Transverse colon (tissue), 4 donors: Measurements from ENCODE around the gene UBE2E1. TPM values are rescaled to one million over a fixed set of nuclear protein-coding genes. Genes with fewer than 3 reads are reported as not detected.

ENCODE experiments used
- DNase-seq: peaks from one replicate; pipeline ENCODE4 v3.0.0-alpha.2; 2019
- H3K27ac ChIP-seq, 4 donors: fragments of 200-600 bp; sonication (generic); 2 replicates each; pipeline ENCODE4 v1.5.1; 2016 to 2018; ENCODE audit warnings: inconsistent platforms in 4 of 4
- H3K27me3 ChIP-seq: fragments of 200-600 bp; sonication (generic); 2 replicates; pipeline ENCODE4 v1.5.1; 2017; ENCODE audit warnings: inconsistent platforms
- H3K36me3 ChIP-seq, 4 donors: fragments of 200-600 bp; sonication (generic); 2 replicates each; pipeline ENCODE4 v1.5.1; 2017 to 2019; ENCODE audit warnings: inconsistent platforms in 4 of 4
- H3K4me1 ChIP-seq, 4 donors: fragments of 200-600 bp; sonication (generic); 2 replicates each; pipeline ENCODE4 v1.5.1; 2017 to 2020; ENCODE audit warnings: inconsistent platforms in 4 of 4
- H3K4me3 ChIP-seq, 4 donors: fragments of 200-600 bp; sonication (generic); 1 replicate in 1 of 4; 2 replicates in 3 of 4; pipeline versions ENCODE4 v1.5.1 to v1.6.1; 2017 to 2019; ENCODE audit warnings: inconsistent platforms in 4 of 4
- H3K9me3 ChIP-seq, 2 donors: fragments of 200-600 bp; sonication (generic); 2 replicates each; pipeline ENCODE4 v1.5.1; 2017 to 2019; ENCODE audit warnings: inconsistent platforms in 2 of 2
- CTCF ChIP-seq, 5 experiments: fragments of 200-600 bp in 3 of 5; fragments of 450-650 bp in 2 of 5; sonication (generic) in 3 of 5; IDR thresholded peaks; 1 replicate in 2 of 5; 2 replicates in 3 of 5; pipeline ENCODE4 v1.5.1; 2016 to 2017; ENCODE audit warnings: antibody characterized with exemption in 5 of 5, inconsistent platforms in 3 of 5, mild to moderate bottlenecking in 2 of 5, moderate library complexity in 1 of 5
- EP300 ChIP-seq: sonication (generic); formaldehyde crosslinking; IDR thresholded peaks from one replicate; pipeline ENCODE4 v1.6.1; 2017; ENCODE audit warnings: antibody characterized with exemption, low read depth
- POLR2A ChIP-seq: fragments of 450-650 bp; IDR thresholded peaks from one replicate; pipeline ENCODE4 v1.6.1; 2016; ENCODE audit warnings: antibody characterized with exemption, mild to moderate bottlenecking, moderate library complexity
- POLR2AphosphoS5 ChIP-seq, 3 donors: sonication (generic); formaldehyde crosslinking; IDR thresholded peaks; one replicate each; pipeline ENCODE4 v1.6.1; 2016; ENCODE audit warnings: antibody characterized with exemption in 3 of 3
- WGBS, 2 donors: methylation state at CpG; one replicate each; pipeline ENCODE4 v1.1.5; 2018; ENCODE audit warnings: low coverage in 1 of 2; 5-methylcytosine and 5-hydroxymethylcytosine counted together
- in situ Hi-C, 4 donors: fragments of 200-750 bp; cut with MboI; loops; one replicate each; pipeline versions ENCODE4 v1.15.0 to v1.15.1; 2017; ENCODE audit warnings: low sequenced_read_pairs in 3 of 4, low pct_ligation_motif_present in 1 of 4, low pct_unique_long_range_greater_than_20kb in 1 of 4
- intact Hi-C: fragments of 100-400 bp; cut with DNase I; formaldehyde crosslinking; loops from one replicate; pipeline ENCODE4 v1.15.1; 2023; ENCODE audit warnings: low total_unique reads
- total RNA-seq, 4 donors: library from RNA; depleted of rRNA; stranded (reverse); fragments of >200 nt; gene quantifications; one replicate each; pipeline ENCODE4 v1.1.0, GENCODE V29; 2016

Gene UBE2E1
- total RNA-seq, 4 donors from 2014 or later, result 62.0 to 109 (median 76.9) TPM

- Histone ChIP-seq H3K27ac (no peak overlapping the region), H3K4me1 (peaks cover 0 to 14% (median 2%) of the 10 kb centered on the region in 4 donors), H3K36me3 (no peaks in the 10 kb centered on the region), H3K4me3 (no peak overlapping the region), H3K9me3 (no peaks in the 10 kb centered on the region), H3K27me3 (no peaks in the 10 kb centered on the region)
- no peak for DNase-seq
- intact Hi-C loops (no loop called here), in situ Hi-C loops (no loop called here)
- 26 to 60% methylated on average over 1 to 2 of the region's 2 CpGs for whole genome bisulfite sequencing, 2 donors
- no peak for TF ChIP-seq POLR2A
Observed at GRCh38 chr3:23785882-23786281, 19.9 kb upstream of the UBE2E1 start.

- TF ChIP-seq CTCF (IDR thresholded peaks at IDR 0.05) (no peak), POLR2A (no peak), EP300 (no peak), POLR2AphosphoS5 (IDR thresholded peaks at IDR 0.05) (no peak)
- Histone ChIP-seq H3K4me1 (no peaks in the 10 kb centered on the region), H3K36me3 (no peaks in the 10 kb centered on the region), H3K27me3 (no peaks in the 10 kb centered on the region), H3K4me3 (no peak overlapping the region), H3K27ac (no peak overlapping the region), H3K9me3 (no peaks in the 10 kb centered on the region)
- DNase-seq, result no peak
- WGBS, 2 donors, result 73 to 85% methylated on average over 2 of the region's 2 CpGs
- intact Hi-C loops (no loop called here), in situ Hi-C loops (no loop called here)
Observed at GRCh38 chr3:23791678-23792077, 14.1 kb upstream of the UBE2E1 start.

GRCh38 chr3:23793528-23794134 is 12.1 kb upstream of the UBE2E1 start:
- no peaks in the 10 kb centered on the region for H3K9me3 ChIP-seq
- TF ChIP-seq CTCF (IDR thresholded peaks at IDR 0.05), result no peak
- TF ChIP-seq EP300, result no peak
- no peak for TF ChIP-seq POLR2AphosphoS5 (IDR thresholded peaks at IDR 0.05)
- TF ChIP-seq POLR2A, result no peak
- H3K27me3 ChIP-seq, result no peaks in the 10 kb centered on the region
- H3K4me1 ChIP-seq, result no peaks in the 10 kb centered on the region
- no peak overlapping the region for H3K4me3 ChIP-seq
- in situ Hi-C loops, result no loop called here
- no peak overlapping the region for H3K27ac ChIP-seq
- 85 to 88% methylated on average over 3 to 4 of the region's 4 CpGs for WGBS, 2 donors
- intact Hi-C loops, result no loop called here
- no peaks in the 10 kb centered on the region for H3K36me3 ChIP-seq
- DNase-seq, result no peak

- no peak for TF ChIP-seq POLR2A
- TF ChIP-seq CTCF (IDR thresholded peaks at IDR 0.05), result no peak
- no peak for TF ChIP-seq POLR2AphosphoS5 (IDR thresholded peaks at IDR 0.05)
- no peak for TF ChIP-seq EP300
- no peak overlapping the region for H3K4me3 ChIP-seq
- H3K27me3 ChIP-seq, result no peaks in the 10 kb centered on the region
- in situ Hi-C loops, result no loop called here
- no peak for DNase-seq
- no peaks in the 10 kb centered on the region for H3K9me3 ChIP-seq
- intact Hi-C loops, result no loop called here
- H3K27ac ChIP-seq, result no peak overlapping the region
- H3K4me1 ChIP-seq, result no peaks in the 10 kb centered on the region
- no peaks in the 10 kb centered on the region for H3K36me3 ChIP-seq
Observed at GRCh38 chr3:23795096-23795495, 10.7 kb upstream of the UBE2E1 start.

GRCh38 chr3:23796518-23796917 is 9.2 kb upstream of the UBE2E1 start:
- in situ Hi-C loops (no loop called here), intact Hi-C loops (no loop called here)
- H3K4me3 ChIP-seq, result no peak overlapping the region
- H3K4me1 ChIP-seq, result no peaks in the 10 kb centered on the region
- TF ChIP-seq POLR2A, result no peak
- no peak for TF ChIP-seq CTCF (IDR thresholded peaks at IDR 0.05)
- TF ChIP-seq POLR2AphosphoS5 (IDR thresholded peaks at IDR 0.05), result no peak
- no peak for TF ChIP-seq EP300
- no peaks in the 10 kb centered on the region for H3K27me3 ChIP-seq
- no peaks in the 10 kb centered on the region for H3K9me3 ChIP-seq
- no peaks in the 10 kb centered on the region for H3K36me3 ChIP-seq
- H3K27ac ChIP-seq, result no peak overlapping the region
- no peak for DNase-seq
- 73 to 86% methylated on average over 1 to 2 of the region's 2 CpGs for WGBS, 2 donors
